ENCODE results near the gene RNF152.
"Not testable (repeated sequence)": the region's sequence is repeated elsewhere in the genome, so short reads cannot be mapped to it uniquely, and the experiment has no call there.

RNF152 gene

DNA sequence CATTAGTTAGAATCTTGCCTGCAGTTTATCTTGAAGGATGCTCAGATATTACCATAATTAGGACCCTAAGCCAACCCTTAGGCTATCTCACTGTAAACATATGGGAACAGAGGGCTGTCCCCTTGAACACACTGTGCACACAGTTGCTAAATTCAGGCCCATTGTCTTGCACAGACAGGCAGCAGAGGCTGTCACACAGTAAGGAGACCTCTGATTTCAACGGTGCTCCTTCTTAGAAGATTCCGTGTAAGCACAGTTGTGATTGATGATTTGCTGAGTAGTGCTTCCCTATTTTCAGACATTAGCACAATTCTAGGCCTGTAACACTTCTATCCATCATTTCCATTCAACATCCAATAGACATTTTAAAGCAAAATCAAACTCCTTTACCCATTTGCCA, 108.0 kb downstream of the RNF152 start:
- DNase-seq, result no peak
- Histone ChIP-seq H3K4me3 (ENCODE audit: low read depth, low read length) (no peak overlapping the region), H3K27ac (no peak overlapping the region), H3K36me3 (replicated peaks) (no peaks in the 10 kb centered on the region), H3K27me3 (replicated peaks) (no peaks in the 10 kb centered on the region)
- TF ChIP-seq, protein P1, sequence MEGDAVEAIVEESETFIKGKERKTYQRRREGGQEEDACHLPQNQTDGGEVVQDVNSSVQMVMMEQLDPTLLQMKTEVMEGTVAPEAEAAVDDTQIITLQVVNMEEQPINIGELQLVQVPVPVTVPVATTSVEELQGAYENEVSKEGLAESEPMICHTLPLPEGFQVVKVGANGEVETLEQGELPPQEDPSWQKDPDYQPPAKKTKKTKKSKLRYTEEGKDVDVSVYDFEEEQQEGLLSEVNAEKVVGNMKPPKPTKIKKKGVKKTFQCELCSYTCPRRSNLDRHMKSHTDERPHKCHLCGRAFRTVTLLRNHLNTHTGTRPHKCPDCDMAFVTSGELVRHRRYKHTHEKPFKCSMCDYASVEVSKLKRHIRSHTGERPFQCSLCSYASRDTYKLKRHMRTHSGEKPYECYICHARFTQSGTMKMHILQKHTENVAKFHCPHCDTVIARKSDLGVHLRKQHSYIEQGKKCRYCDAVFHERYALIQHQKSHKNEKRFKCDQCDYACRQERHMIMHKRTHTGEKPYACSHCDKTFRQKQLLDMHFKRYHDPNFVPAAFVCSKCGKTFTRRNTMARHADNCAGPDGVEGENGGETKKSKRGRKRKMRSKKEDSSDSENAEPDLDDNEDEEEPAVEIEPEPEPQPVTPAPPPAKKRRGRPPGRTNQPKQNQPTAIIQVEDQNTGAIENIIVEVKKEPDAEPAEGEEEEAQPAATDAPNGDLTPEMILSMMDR (IDR thresholded peaks at IDR 0.05; ENCODE audit: low read depth, low read length, missing control alignments), result no peak
- in situ Hi-C loops (cut with HindIII; ENCODE audit: low pct_ligation_motif_present, low sequenced_read_pairs), result no loop called here

DNA sequence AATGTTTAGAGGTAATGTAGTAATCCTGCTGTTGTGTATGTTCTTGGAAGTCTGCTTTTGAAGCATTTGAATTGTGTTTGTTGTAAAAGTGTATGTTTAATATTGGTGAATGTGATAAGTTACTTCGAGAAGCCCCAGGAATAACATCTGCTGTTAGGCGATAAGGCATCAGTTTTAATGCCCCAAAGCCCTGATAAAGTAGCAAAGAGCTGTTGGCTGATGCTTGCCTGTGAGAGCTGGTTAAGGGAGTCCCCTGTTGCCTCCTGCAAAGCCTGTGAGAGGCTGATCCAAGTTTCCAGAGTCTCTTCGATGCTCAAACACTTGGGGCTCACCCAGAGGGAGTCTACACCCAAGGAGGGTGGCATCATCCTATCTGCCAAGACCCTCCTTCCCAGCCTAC, 110.3 kb downstream of the RNF152 start:
- no peak for DNase-seq
- TF ChIP-seq, protein P1 (IDR thresholded peaks at IDR 0.05; ENCODE audit: low read depth, low read length, missing control alignments), result no peak
- no peak overlapping the region for H3K4me3 ChIP-seq (ENCODE audit: low read depth, low read length)
- H3K36me3 ChIP-seq (replicated peaks), result no peaks in the 10 kb centered on the region
- no peaks in the 10 kb centered on the region for H3K27me3 ChIP-seq (replicated peaks)
- in situ Hi-C loops (cut with HindIII; ENCODE audit: low pct_ligation_motif_present, low sequenced_read_pairs), result no loop called here
- no peak overlapping the region for H3K27ac ChIP-seq

DNA sequence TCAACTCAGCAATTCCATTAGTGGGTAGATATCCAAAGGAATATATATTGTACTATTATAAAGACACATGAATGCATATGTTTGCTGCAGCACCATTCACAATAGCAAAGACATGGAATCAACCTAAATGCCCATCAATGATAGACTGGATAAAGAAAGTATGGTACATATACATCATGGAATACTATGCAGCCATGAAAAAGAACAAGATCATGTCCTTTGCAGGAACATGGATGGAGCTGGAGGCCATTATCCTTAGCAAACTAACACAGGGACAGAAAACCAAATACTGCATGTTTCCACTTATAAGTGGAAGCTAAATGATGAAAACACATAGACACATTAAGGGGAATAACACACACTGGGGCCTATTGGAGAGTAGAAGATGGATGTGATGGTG, 116.6 kb downstream of the RNF152 start:
- DNase-seq; H3K4me3 ChIP-seq (ENCODE audit: low read depth, low read length); H3K36me3 ChIP-seq (replicated peaks); in situ Hi-C loops (cut with HindIII; ENCODE audit: low pct_ligation_motif_present, low sequenced_read_pairs); H3K27ac ChIP-seq; H3K27me3 ChIP-seq (replicated peaks): not testable (repeated sequence)

DNA sequence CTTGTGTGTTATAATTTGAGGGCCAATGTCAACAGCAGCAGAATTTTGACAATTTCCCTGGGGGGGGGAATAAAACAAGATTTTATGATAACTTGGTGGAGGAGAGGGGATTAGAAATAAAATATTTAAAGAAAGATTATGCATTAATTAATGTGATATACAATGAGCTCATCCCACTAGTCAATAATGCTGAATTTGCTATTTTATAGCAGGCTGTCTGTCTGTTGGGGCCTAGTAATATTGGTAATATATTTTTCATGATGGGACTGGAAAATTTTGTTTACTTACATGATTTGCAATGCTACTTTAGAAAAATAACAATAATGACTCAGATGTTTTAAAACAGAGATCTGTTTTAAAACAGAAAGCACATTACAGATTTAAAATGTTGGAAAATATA, 118.0 kb downstream of the RNF152 start:
- TF ChIP-seq, protein P1 (IDR thresholded peaks at IDR 0.05; ENCODE audit: low read depth, low read length, missing control alignments), result no peak
- no peak overlapping the region for H3K27ac ChIP-seq
- in situ Hi-C loops (cut with HindIII; ENCODE audit: low pct_ligation_motif_present, low sequenced_read_pairs), result no loop called here
- no peaks in the 10 kb centered on the region for H3K27me3 ChIP-seq (replicated peaks)
- no peak for DNase-seq
- no peak overlapping the region for H3K4me3 ChIP-seq (ENCODE audit: low read depth, low read length)
- no peaks in the 10 kb centered on the region for H3K36me3 ChIP-seq (replicated peaks)

DNA sequence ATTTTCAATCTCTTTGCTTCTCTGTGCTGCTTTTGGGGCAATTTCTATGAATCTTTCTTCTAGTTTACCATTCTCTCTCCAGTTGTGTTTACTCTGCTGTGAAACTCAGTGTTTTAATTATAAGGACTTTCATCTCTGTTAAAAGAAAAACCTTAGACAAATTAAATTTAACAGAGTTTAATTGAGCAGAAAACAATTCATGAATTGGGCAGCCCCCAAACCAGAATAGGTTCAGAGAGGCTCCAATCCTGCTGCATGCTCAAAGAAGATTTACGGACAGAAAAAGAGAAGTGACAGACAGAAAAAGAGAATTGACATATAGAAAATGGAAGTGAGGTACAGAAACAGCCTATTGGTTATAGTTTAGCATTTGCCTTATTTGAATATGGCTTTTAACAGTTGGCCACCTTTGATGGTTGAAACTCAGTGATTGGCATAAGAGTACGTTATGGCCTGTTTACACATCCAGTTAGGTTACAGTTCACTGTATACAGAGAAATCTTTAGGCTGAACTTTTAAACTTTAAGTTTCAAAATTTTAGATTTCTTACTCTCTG, 120.4 kb downstream of the RNF152 start:
- in situ Hi-C loops (cut with HindIII; ENCODE audit: low pct_ligation_motif_present, low sequenced_read_pairs), result no loop called here
- H3K27ac ChIP-seq, result no peak overlapping the region
- no peaks in the 10 kb centered on the region for H3K36me3 ChIP-seq (replicated peaks)
- TF ChIP-seq, protein P1 (IDR thresholded peaks at IDR 0.05; ENCODE audit: low read depth, low read length, missing control alignments), result no peak
- H3K27me3 ChIP-seq (replicated peaks), result no peaks in the 10 kb centered on the region
- DNase-seq, result no peak
- no peak overlapping the region for H3K4me3 ChIP-seq (ENCODE audit: low read depth, low read length)

DNA sequence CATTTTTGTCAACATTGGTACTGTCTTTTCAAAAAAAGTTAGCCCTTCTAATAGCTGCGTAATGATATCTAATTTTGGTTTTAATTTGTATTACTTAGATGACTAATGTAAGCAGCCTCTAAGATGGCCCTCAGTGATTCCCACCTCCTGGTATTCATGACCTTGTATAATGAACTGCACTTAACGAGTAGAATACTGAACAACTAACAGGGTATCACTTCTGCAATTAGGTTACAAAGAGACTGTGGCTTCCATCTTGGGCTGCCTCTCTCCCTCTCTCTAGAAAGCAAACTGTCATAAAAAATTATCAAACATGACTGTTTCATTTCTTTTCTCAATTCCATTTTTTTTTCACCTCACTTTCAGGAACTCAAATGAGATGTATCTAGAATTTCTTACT, 120.9 kb downstream of the RNF152 start:
- TF ChIP-seq, protein P1 (IDR thresholded peaks at IDR 0.05; ENCODE audit: low read depth, low read length, missing control alignments), result no peak
- Histone ChIP-seq H3K27me3 (replicated peaks) (no peaks in the 10 kb centered on the region), H3K36me3 (replicated peaks) (no peaks in the 10 kb centered on the region), H3K4me3 (ENCODE audit: low read depth, low read length) (no peak overlapping the region), H3K27ac (no peak overlapping the region)
- DNase-seq, result no peak
- in situ Hi-C loops (cut with HindIII; ENCODE audit: low pct_ligation_motif_present, low sequenced_read_pairs), result no loop called here
